Esophagus squamous epithelium (tissue), 5 donors: ENCODE data around the gene CTNNBIP1. TPM values are rescaled to one million over a fixed set of nuclear protein-coding genes. Genes with fewer than 3 reads are reported as not detected.

Experiments
- DNase-seq: peaks from one replicate; lab custom pipeline; 2025; lab: John Stamatoyannopoulos, UW
- H3K27ac ChIP-seq, 4 donors: fragments of 200-600 bp; sonication (generic); one replicate each; pipeline ENCODE4 v1.5.1; 2016 to 2019; ENCODE audit warnings: mild to moderate bottlenecking in 1 of 4
- H3K27me3 ChIP-seq, 4 donors: fragments of 200-600 bp; sonication (generic); 1 replicate in 3 of 4; 2 replicates in 1 of 4; pipeline versions ENCODE4 v1.5.1 to v1.6.0; 2017 to 2021; ENCODE audit warnings: antibody characterized with exemption in 1 of 4
- H3K36me3 ChIP-seq, 3 donors: fragments of 200-600 bp; sonication (generic); one replicate each; pipeline ENCODE4 v1.5.1; 2016 to 2019
- H3K4me1 ChIP-seq, 3 donors: fragments of 200-600 bp; sonication (generic); one replicate each; pipeline ENCODE4 v1.5.1; 2017 to 2019
- H3K4me3 ChIP-seq, 4 donors: fragments of 200-600 bp; sonication (generic); 1 replicate in 3 of 4; 2 replicates in 1 of 4; pipeline ENCODE4 v1.5.1; 2016 to 2019; ENCODE audit warnings: mild to moderate bottlenecking in 2 of 4, moderate library complexity in 1 of 4
- H3K9me3 ChIP-seq, 3 donors: fragments of 200-600 bp; sonication (generic); one replicate each; pipeline ENCODE4 v1.5.1; 2016 to 2019
- CTCF ChIP-seq, 6 experiments: fragments of 450-650 bp in 4 of 6; fragments of 200-600 bp in 2 of 6; sonication (generic) in 2 of 6; IDR thresholded peaks; one replicate each; pipeline ENCODE4 v1.5.1; 2016 to 2019; ENCODE audit warnings: antibody characterized with exemption in 6 of 6, mild to moderate bottlenecking in 4 of 6, moderate library complexity in 4 of 6
- POLR2A ChIP-seq, 4 donors: fragments of 450-650 bp; IDR thresholded peaks; one replicate each; pipeline ENCODE4 v1.6.1; 2017; ENCODE audit warnings: antibody characterized with exemption in 4 of 4, mild to moderate bottlenecking in 4 of 4, moderate library complexity in 3 of 4
- WGBS, 2 donors: methylation state at CpG; one replicate each; pipeline ENCODE4 v1.1.5; 2018; 5-methylcytosine and 5-hydroxymethylcytosine counted together
- intact Hi-C: fragments of 100-400 bp; cut with DNase I; formaldehyde crosslinking; loops from one replicate; pipeline ENCODE4 v1.15.0; 2022
- total RNA-seq, 4 donors: library from RNA; depleted of rRNA; stranded (reverse); fragments of >200 nt; gene quantifications; one replicate each; pipeline ENCODE4 v1.1.0, GENCODE V29; 2016
- donor health status: DM: yes; HTN: yes; CAD: no.

Gene CTNNBIP1
- total RNA-seq, 4 donors from 2014 or later, result 76.1 to 186 (median 118) TPM

- Histone ChIP-seq H3K9me3 (no peaks in the 10 kb centered on the region), H3K36me3 (peaks cover 0 to 67% (median 0%) of the 10 kb centered on the region in 3 donors), H3K27ac (peak overlapping the region in 3 of 4 donors; percentile 9 to 59 (median 41)), H3K27me3 (no peaks in the 10 kb centered on the region), H3K4me1 (peaks cover 32 to 93% (median 36%) of the 10 kb centered on the region in 3 donors), H3K4me3 (no peak overlapping the region)
- intact Hi-C loops, result no loop called here
- TF ChIP-seq POLR2A (IDR thresholded peaks at IDR 0.05), result no peak
- TF ChIP-seq CTCF (IDR thresholded peaks at IDR 0.05), result no peak
- 71 to 76% methylated on average over 11 to 16 of the region's 17 CpGs for WGBS, 2 donors
- no peak for DNase-seq
Observed at GRCh38 chr1:9886092-9886742, 23.9 kb downstream of the CTNNBIP1 start.

- intact Hi-C loops, result no loop called here
- Histone ChIP-seq H3K36me3 (peaks cover 0 to 75% (median 0%) of the 10 kb centered on the region in 3 donors), H3K4me3 (no peak overlapping the region), H3K4me1 (peaks cover 18 to 79% (median 22%) of the 10 kb centered on the region in 3 donors), H3K27ac (peak overlapping the region in 1 of 4 donors; percentile 41), H3K27me3 (no peaks in the 10 kb centered on the region), H3K9me3 (no peaks in the 10 kb centered on the region)
- TF ChIP-seq CTCF (IDR thresholded peaks at IDR 0.05) (no peak), POLR2A (IDR thresholded peaks at IDR 0.05) (no peak)
- no peak for DNase-seq
- WGBS, 2 donors, result 85 to 91% methylated on average over 7 to 8 of the region's 8 CpGs
Observed at GRCh38 chr1:9884805-9885204, 25.3 kb downstream of the CTNNBIP1 start.

GRCh38 chr1:9883585-9884449, 26.3 kb downstream of the CTNNBIP1 start:
- no peak for DNase-seq
- intact Hi-C loops, result no loop called here

GRCh38 chr1:9882945-9883303, 27.1 kb downstream of the CTNNBIP1 start:
- Histone ChIP-seq H3K36me3 (peaks cover 0 to 59% (median 0%) of the 10 kb centered on the region in 3 donors), H3K27ac (peak overlapping the region in 3 of 4 donors; percentile 45 to 65 (median 54)), H3K4me3 (no peak overlapping the region), H3K27me3 (no peaks in the 10 kb centered on the region), H3K9me3 (no peaks in the 10 kb centered on the region), H3K4me1 (peaks cover 13 to 76% (median 15%) of the 10 kb centered on the region in 3 donors)
- WGBS, 2 donors, result 85 to 95% methylated on average over 11 of the region's 12 CpGs
- no peak for DNase-seq
- intact Hi-C loops, result no loop called here
- TF ChIP-seq CTCF (IDR thresholded peaks at IDR 0.05) (no peak), POLR2A (IDR thresholded peaks at IDR 0.05) (no peak)

More at GRCh38 chr1:9883585-9884449, 26.3 kb downstream of the CTNNBIP1 start:
- H3K27me3 ChIP-seq, result no peaks in the 10 kb centered on the region
- H3K27ac ChIP-seq, result peak overlapping the region in 1 of 4 donors; percentile 41
- WGBS, 2 donors, result 71 to 72% methylated on average over 3 to 5 of the region's 11 CpGs
- TF ChIP-seq CTCF (IDR thresholded peaks at IDR 0.05), result no peak
- no peak for TF ChIP-seq POLR2A (IDR thresholded peaks at IDR 0.05)
- H3K36me3 ChIP-seq, result peaks cover 0 to 68% (median 0%) of the 10 kb centered on the region in 3 donors
- H3K4me1 ChIP-seq, result peaks cover 11 to 76% (median 12%) of the 10 kb centered on the region in 3 donors
- no peak overlapping the region for H3K4me3 ChIP-seq
- no peaks in the 10 kb centered on the region for H3K9me3 ChIP-seq
